SK-N-SH (cell line): ENCODE results near the gene DNAJC16.

Source experiments
- MEF2A ChIP-seq: IDR thresholded peaks from 2 replicates; pipeline ENCODE4 v1.4.0; 2012; ENCODE audit warnings: low read depth, borderline replicate concordance
- POLR2AphosphoS5 ChIP-seq: IDR thresholded peaks from 2 replicates; pipeline ENCODE4 v1.6.1; 2012; ENCODE audit warnings: low read depth, low read length
- TF ChIP-seq, protein P1 (sequence below): fragments of 200-600 bp; sonication (generic); IDR thresholded peaks from 2 replicates; pipeline ENCODE4 v1.6.1; 2017; ENCODE audit warnings: antibody characterized with exemption, mild to moderate bottlenecking, moderate library complexity

DNA sequence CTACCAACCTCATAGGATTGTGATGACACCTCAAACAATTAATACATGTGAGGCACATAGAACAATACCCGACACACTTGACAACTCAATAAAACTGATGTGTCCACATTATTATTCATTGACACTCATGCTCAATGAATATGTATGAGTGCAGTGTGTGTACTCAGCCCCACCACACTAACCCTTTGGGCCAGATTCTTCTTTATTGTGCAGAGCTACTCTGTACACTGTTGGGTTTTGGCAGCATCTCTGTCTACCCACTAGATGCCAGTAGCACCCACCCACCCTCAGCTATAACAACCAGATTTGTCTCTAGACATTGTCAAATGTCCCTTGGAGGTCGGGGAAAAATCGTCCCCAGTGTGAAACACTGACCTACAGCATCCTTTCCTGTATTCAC is 12.7 kb upstream of the DNAJC16 start:
- TF ChIP-seq, protein P1, sequence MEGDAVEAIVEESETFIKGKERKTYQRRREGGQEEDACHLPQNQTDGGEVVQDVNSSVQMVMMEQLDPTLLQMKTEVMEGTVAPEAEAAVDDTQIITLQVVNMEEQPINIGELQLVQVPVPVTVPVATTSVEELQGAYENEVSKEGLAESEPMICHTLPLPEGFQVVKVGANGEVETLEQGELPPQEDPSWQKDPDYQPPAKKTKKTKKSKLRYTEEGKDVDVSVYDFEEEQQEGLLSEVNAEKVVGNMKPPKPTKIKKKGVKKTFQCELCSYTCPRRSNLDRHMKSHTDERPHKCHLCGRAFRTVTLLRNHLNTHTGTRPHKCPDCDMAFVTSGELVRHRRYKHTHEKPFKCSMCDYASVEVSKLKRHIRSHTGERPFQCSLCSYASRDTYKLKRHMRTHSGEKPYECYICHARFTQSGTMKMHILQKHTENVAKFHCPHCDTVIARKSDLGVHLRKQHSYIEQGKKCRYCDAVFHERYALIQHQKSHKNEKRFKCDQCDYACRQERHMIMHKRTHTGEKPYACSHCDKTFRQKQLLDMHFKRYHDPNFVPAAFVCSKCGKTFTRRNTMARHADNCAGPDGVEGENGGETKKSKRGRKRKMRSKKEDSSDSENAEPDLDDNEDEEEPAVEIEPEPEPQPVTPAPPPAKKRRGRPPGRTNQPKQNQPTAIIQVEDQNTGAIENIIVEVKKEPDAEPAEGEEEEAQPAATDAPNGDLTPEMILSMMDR = no peak
- TF ChIP-seq MEF2A (no peak), POLR2AphosphoS5 (no peak)
